GM18526 (cell line): Measurements from ENCODE around the gene CNNM3.

Source experiments
- POLR2A ChIP-seq: IDR thresholded peaks from 3 replicates; pipeline ENCODE4 v1.6.1; 2011; ENCODE audit not compliant: insufficient read length; ENCODE audit errors: extremely low read depth

Gene CNNM3

GRCh38 chr2:96882230-96882629, 66.2 kb downstream of the CNNM3 start:
- no peak for TF ChIP-seq POLR2A

GRCh38 chr2:96882906-96883305, 66.8 kb downstream of the CNNM3 start:
- no peak for TF ChIP-seq POLR2A

- no peak for TF ChIP-seq POLR2A
Observed at GRCh38 chr2:96883306-96883705, 67.2 kb downstream of the CNNM3 start.
